HAP-1 (cell line): ENCODE measurements around the gene BCAP31.
"Not testable (repeated sequence)": the region's sequence is repeated elsewhere in the genome, so short reads cannot be mapped to it uniquely, and the experiment has no call there.

ENCODE experiments used
- DNase-seq, 2 experiments: peaks; one replicate each; pipeline ENCODE4 v3.0.0-alpha.2; 2016 to 2020; ENCODE audit warnings: low spot score in 2 of 2
- H3K27me3 ChIP-seq: fragments of 250-450 bp; sonication (Bioruptor Pico); 2 replicates; pipeline ENCODE4 v1.5.1; 2020; ENCODE audit warnings: low read depth, mild to moderate bottlenecking, moderate library complexity
- H3K36me3 ChIP-seq: fragments of 250-450 bp; sonication (Bioruptor Pico); replicated peaks from 2 replicates; pipeline ENCODE4 v1.5.1; 2020; ENCODE audit warnings: mild to moderate bottlenecking
- H3K4me1 ChIP-seq: fragments of 250-450 bp; sonication (Bioruptor Pico); 2 replicates; pipeline ENCODE4 v1.5.1; 2020; ENCODE audit warnings: mild to moderate bottlenecking
- H3K4me3 ChIP-seq: fragments of 250-450 bp; sonication (Bioruptor Pico); 2 replicates; pipeline ENCODE4 v1.5.1; 2020; ENCODE audit warnings: mild to moderate bottlenecking, moderate library complexity
- H3K9me3 ChIP-seq: fragments of 250-450 bp; sonication (Bioruptor Pico); 2 replicates; pipeline ENCODE4 v1.5.1; 2020; ENCODE audit warnings: mild to moderate bottlenecking, moderate library complexity
- in situ Hi-C: fragments of 300-500 bp; cut with MboI; formaldehyde crosslinking; loops from 3 replicates; pipeline ENCODE4 v1.14.3; 2020; ENCODE audit warnings: low sequenced_read_pairs, inconsistent platforms, mixed read lengths

Gene BCAP31

GRCh38 chrX:153694256-153694655 is 29.9 kb downstream of the BCAP31 start:
- DNase-seq, H3K9me3 ChIP-seq, in situ Hi-C loops, H3K4me1 ChIP-seq, H3K4me3 ChIP-seq, H3K27me3 ChIP-seq: not testable (repeated sequence)
- H3K36me3 ChIP-seq: peaks cover 57% of the 10 kb centered on the region

- H3K4me1 ChIP-seq: peaks cover 6% of the 10 kb centered on the region
- in situ Hi-C loops: no loop called here
Observed at GRCh38 chrX:153693216-153694086, 30.7 kb downstream of the BCAP31 start.

GRCh38 chrX:153692611-153693156 is 31.5 kb downstream of the BCAP31 start:
- DNase-seq: no peak

More at GRCh38 chrX:153693216-153694086, 30.7 kb downstream of the BCAP31 start:
- no peaks in the 10 kb centered on the region for H3K9me3 ChIP-seq
- no peak overlapping the region for H3K4me3 ChIP-seq
- no peak for DNase-seq
- H3K36me3 ChIP-seq: peaks cover 57% of the 10 kb centered on the region
- no peaks in the 10 kb centered on the region for H3K27me3 ChIP-seq

GRCh38 chrX:153692003-153692402 is 32.2 kb downstream of the BCAP31 start:
- in situ Hi-C loops: no loop called here
- Histone ChIP-seq H3K27me3 (no peaks in the 10 kb centered on the region), H3K36me3 (peaks cover 57% of the 10 kb centered on the region), H3K4me1 (peaks cover 6% of the 10 kb centered on the region), H3K4me3 (no peak overlapping the region), H3K9me3 (no peaks in the 10 kb centered on the region)
- DNase-seq: no peak

More at GRCh38 chrX:153692611-153693156, 31.5 kb downstream of the BCAP31 start:
- Histone ChIP-seq H3K36me3 (peaks cover 57% of the 10 kb centered on the region), H3K4me1 (peaks cover 6% of the 10 kb centered on the region), H3K27me3 (no peaks in the 10 kb centered on the region), H3K9me3 (no peaks in the 10 kb centered on the region), H3K4me3 (no peak overlapping the region)
- in situ Hi-C loops: no loop called here

- DNase-seq, H3K9me3 ChIP-seq, in situ Hi-C loops, H3K4me3 ChIP-seq, H3K27me3 ChIP-seq: not testable (repeated sequence)
- H3K4me1 ChIP-seq: peaks cover 14% of the 10 kb centered on the region
- H3K36me3 ChIP-seq: peaks cover 53% of the 10 kb centered on the region
Observed at GRCh38 chrX:153691032-153691827, 33.0 kb downstream of the BCAP31 start.

- H3K4me3 ChIP-seq: no peak overlapping the region; the same call in 1 of the 2 replicates
Observed at GRCh38 chrX:153690466-153690865, 33.7 kb downstream of the BCAP31 start.

GRCh38 chrX:153689654-153690465 is 34.3 kb downstream of the BCAP31 start:
- Histone ChIP-seq H3K4me3 (peak overlapping the region; percentile 50), H3K36me3 (peaks cover 43% of the 10 kb centered on the region), H3K9me3 (no peaks in the 10 kb centered on the region), H3K27me3 (no peaks in the 10 kb centered on the region), H3K4me1 (peaks cover 27% of the 10 kb centered on the region)
- in situ Hi-C loops: no loop called here
- peak; percentile 56 to 80 for DNase-seq

More at GRCh38 chrX:153690466-153690865, 33.7 kb downstream of the BCAP31 start:
- H3K4me1 ChIP-seq: peaks cover 21% of the 10 kb centered on the region
- DNase-seq: no peak
- H3K36me3 ChIP-seq: peaks cover 45% of the 10 kb centered on the region
- H3K9me3 ChIP-seq: no peaks in the 10 kb centered on the region
- in situ Hi-C loops: no loop called here
- no peaks in the 10 kb centered on the region for H3K27me3 ChIP-seq

GRCh38 chrX:153688911-153689590 is 35.1 kb downstream of the BCAP31 start:
- Histone ChIP-seq H3K27me3 (no peaks in the 10 kb centered on the region), H3K4me1 (peaks cover 33% of the 10 kb centered on the region), H3K9me3 (peaks cover 1% of the 10 kb centered on the region; the same call in 1 of the 2 replicates), H3K4me3 (peak overlapping the region; percentile 50), H3K36me3 (peaks cover 40% of the 10 kb centered on the region)
- in situ Hi-C loops: no loop called here
- DNase-seq: peak in 1 of 2 experiments; percentile 69

- in situ Hi-C loops: no loop called here
- no peak for DNase-seq
- H3K4me3 ChIP-seq: peak overlapping the region; percentile 50
Observed at GRCh38 chrX:153688506-153688905, 35.7 kb downstream of the BCAP31 start.

GRCh38 chrX:153688071-153688470 is 36.1 kb downstream of the BCAP31 start:
- no peak for DNase-seq
- H3K36me3 ChIP-seq: peaks cover 32% of the 10 kb centered on the region
- peaks cover 41% of the 10 kb centered on the region for H3K4me1 ChIP-seq
- H3K4me3 ChIP-seq: no peak overlapping the region
- in situ Hi-C loops: no loop called here
- no peaks in the 10 kb centered on the region for H3K27me3 ChIP-seq
- H3K9me3 ChIP-seq: peaks cover 9% of the 10 kb centered on the region

More at GRCh38 chrX:153688506-153688905, 35.7 kb downstream of the BCAP31 start:
- Histone ChIP-seq H3K36me3 (peaks cover 37% of the 10 kb centered on the region), H3K4me1 (peaks cover 38% of the 10 kb centered on the region), H3K9me3 (peaks cover 7% of the 10 kb centered on the region), H3K27me3 (no peaks in the 10 kb centered on the region)

GRCh38 chrX:153687121-153688039 is 36.8 kb downstream of the BCAP31 start, which contains the start of gene SLC6A8:
SLC6A8 (plus strand) TSS chrX:153687926; CDS start chrX:153688575, 649 bp downstream.
- Histone ChIP-seq H3K4me1 (peaks cover 46% of the 10 kb centered on the region), H3K4me3 (peak within 1 kb of the TSS; percentile 50), H3K9me3 (peaks cover 9% of the 10 kb centered on the region), H3K36me3 (peaks cover 27% of the 10 kb centered on the region), H3K27me3 (no peaks in the 10 kb centered on the region)
- peak; percentile 81 to 93 for DNase-seq
- in situ Hi-C loops: no loop called here

- peaks cover 9% of the 10 kb centered on the region for H3K9me3 ChIP-seq
- peak in 1 of 2 experiments; percentile 76 for DNase-seq
- in situ Hi-C loops: no loop called here
- peak overlapping the region; percentile 36 for H3K4me3 ChIP-seq
- H3K4me1 ChIP-seq: peaks cover 46% of the 10 kb centered on the region
- no peaks in the 10 kb centered on the region for H3K27me3 ChIP-seq
- H3K36me3 ChIP-seq: peaks cover 20% of the 10 kb centered on the region
Observed at GRCh38 chrX:153686711-153687110, 37.5 kb downstream of the BCAP31 start.
